Brain microvascular endothelial cell (primary cell): ENCODE data around the gene STARD3.
"Not testable (repeated sequence)": the region's sequence is repeated elsewhere in the genome, so short reads cannot be mapped to it uniquely, and the experiment has no call there.

Experiments used
- DNase-seq: peaks from one replicate; pipeline ENCODE4 v3.0.0-alpha.2; 2020
- H3K27ac ChIP-seq: fragments of 250-450 bp; sonication (Bioruptor Pico); 2 replicates; pipeline ENCODE4 v1.5.1; 2020; ENCODE audit warnings: mild to moderate bottlenecking, moderate library complexity
- H3K27me3 ChIP-seq: fragments of 250-450 bp; sonication (Bioruptor Pico); replicated peaks from 2 replicates; pipeline ENCODE4 v1.5.1; 2020; ENCODE audit warnings: mild to moderate bottlenecking
- H3K36me3 ChIP-seq: fragments of 250-450 bp; sonication (Bioruptor Pico); replicated peaks from 2 replicates; pipeline ENCODE4 v1.5.1; 2020; ENCODE audit warnings: mild to moderate bottlenecking
- H3K4me3 ChIP-seq: 2 replicates; pipeline ENCODE4 v1.5.1; 2011; ENCODE audit warnings: low read depth, mild to moderate bottlenecking, control low read depth, low read length, moderate library complexity
- CTCF ChIP-seq: IDR thresholded peaks from 2 replicates; pipeline ENCODE4 v1.5.1; 2011; ENCODE audit warnings: low read depth, mild to moderate bottlenecking, moderate library complexity, low read length, control low read depth, inconsistent platforms; ENCODE audit errors: missing control alignments
- in situ Hi-C: cut with HindIII; loops from 2 replicates; pipeline ENCODE4 v1.10.0; 2017; ENCODE audit warnings: low sequenced_read_pairs, low pct_ligation_motif_present

STARD3 gene

GRCh38 chr17:39688945-39689344 is 52.0 kb downstream of the STARD3 start:
- in situ Hi-C loops = no loop called here
- DNase-seq = no peak
- Histone ChIP-seq H3K36me3 (no peaks in the 10 kb centered on the region), H3K27me3 (no peaks in the 10 kb centered on the region), H3K27ac (no peak overlapping the region), H3K4me3 (peak overlapping the region; percentile 61)
- TF ChIP-seq CTCF = no peak

GRCh38 chr17:39694593-39694992 is 57.6 kb downstream of the STARD3 start:
- no peak overlapping the region for H3K4me3 ChIP-seq
- no peak overlapping the region for H3K27ac ChIP-seq
- TF ChIP-seq CTCF = no peak
- no peak for DNase-seq
- H3K27me3 ChIP-seq = no peaks in the 10 kb centered on the region
- in situ Hi-C loops = no loop called here
- no peaks in the 10 kb centered on the region for H3K36me3 ChIP-seq

DNA sequence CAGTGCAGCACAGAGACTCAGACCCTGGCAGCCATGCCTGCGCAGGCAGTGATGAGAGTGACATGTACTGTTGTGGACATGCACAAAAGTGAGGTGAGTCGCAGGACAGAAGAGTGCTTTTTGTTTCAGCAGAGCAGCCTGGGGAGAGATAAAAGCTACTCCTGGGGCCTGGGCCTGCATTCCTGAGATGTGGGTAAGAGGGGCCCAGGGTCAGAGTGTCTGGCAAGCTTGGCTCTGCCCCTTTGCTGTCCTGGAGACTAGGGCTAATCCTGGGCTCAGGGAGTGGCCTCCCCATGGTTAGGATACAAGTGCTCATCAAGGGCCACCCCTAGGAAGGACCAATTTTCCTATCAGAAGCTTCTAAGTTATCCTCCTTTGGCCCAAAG is 58.1 kb downstream of the STARD3 start:
- no peak overlapping the region for H3K27ac ChIP-seq

DNA sequence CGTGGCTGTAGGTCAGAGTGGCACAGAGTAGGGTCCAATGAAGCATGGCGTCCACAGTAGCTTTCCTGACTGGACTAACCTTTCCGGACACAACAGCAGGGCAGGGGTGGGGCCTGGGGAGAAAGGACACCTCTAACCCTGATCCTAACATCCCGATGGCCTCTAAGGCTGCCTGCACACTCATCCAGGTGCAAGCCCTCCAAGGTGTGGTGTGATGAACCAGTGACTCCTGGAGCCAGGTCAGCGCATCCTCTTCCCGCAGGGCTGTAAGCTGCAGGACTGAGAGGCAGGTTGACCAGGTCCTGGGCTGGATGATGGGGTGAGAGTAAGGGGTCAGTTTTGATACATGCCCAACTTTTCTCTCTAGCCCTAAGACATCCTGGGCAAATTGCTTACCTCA is 59.8 kb downstream of the STARD3 start:
- Histone ChIP-seq H3K27me3 (no peaks in the 10 kb centered on the region), H3K27ac (no peak overlapping the region), H3K4me3 (no peak overlapping the region), H3K36me3 (no peaks in the 10 kb centered on the region)
- in situ Hi-C loops = no loop called here
- TF ChIP-seq CTCF = no peak
- no peak for DNase-seq

More for the DNA sequence above, 58.1 kb downstream of the STARD3 start:
- in situ Hi-C loops = no loop called here
- DNase-seq = no peak
- H3K4me3 ChIP-seq = no peak overlapping the region
- TF ChIP-seq CTCF = no peak
- no peaks in the 10 kb centered on the region for H3K27me3 ChIP-seq
- H3K36me3 ChIP-seq = no peaks in the 10 kb centered on the region

DNA sequence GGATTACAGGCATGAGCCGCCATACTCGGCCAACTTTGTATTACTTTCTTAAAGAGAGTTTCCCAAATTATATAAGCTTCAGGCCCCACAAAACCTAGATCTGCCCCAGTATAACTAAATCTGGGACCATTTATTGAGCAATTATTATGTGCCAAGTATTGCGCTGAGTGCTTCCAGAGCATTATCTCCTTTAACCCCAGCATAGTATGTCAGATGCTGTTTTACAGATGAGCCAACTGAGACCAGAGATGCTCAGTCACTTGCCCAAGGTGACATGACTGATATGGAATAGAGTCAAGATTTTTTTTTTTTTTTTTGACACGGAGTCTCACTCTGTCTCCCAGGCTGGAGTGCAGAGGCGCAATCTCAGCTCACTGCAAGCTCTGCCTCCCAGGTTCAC is 61.0 kb downstream of the STARD3 start:
- DNase-seq = no peak
- Histone ChIP-seq H3K4me3 (no peak overlapping the region), H3K27me3 (no peaks in the 10 kb centered on the region), H3K36me3 (no peaks in the 10 kb centered on the region), H3K27ac (no peak overlapping the region)
- in situ Hi-C loops = no loop called here
- TF ChIP-seq CTCF = no peak

GRCh38 chr17:39699157-39699817 is 62.3 kb downstream of the STARD3 start:
- H3K27ac ChIP-seq, in situ Hi-C loops, DNase-seq, H3K36me3 ChIP-seq, H3K27me3 ChIP-seq: not testable (repeated sequence)
- peak overlapping the region; percentile 72 for H3K4me3 ChIP-seq
